Epidermal melanocyte (primary cell): Measurements from ENCODE around the gene GLDN.
A peak's percentile ranks its signal among the peaks of the same experiment; 100 is the strongest.

ENCODE experiments used
- DNase-seq: peaks from one replicate; pipeline ENCODE4 v3.0.0; 2011; ENCODE audit warnings: low spot score; ENCODE audit not compliant: insufficient read length

GLDN gene

GRCh38 chr15:51341366-51342226, at the start of gene GLDN:
GLDN (plus strand) TSS chr15:51341655; CDS start chr15:51341685, 30 bp downstream.
- no peak for DNase-seq

DNA sequence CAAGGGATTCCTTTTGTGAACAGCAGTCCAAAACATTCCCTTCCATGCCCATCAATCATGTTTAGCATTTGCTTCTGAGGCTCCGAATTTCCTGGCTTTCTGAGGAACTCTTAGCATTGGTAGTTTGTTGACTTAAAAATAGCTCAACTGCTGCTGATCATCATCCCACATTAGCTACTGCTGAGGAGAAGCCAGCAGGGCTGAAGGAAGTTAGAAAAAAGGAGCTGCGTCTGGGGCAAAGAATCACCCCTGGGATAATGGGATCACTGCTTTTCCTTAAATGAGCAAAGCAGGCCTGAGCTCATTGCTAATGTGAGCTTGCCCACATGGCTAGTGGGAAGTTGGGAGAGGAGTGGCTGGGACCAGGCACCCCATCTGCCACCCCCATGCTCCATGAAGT, 42.8 kb upstream of the GLDN start:
- DNase-seq = no peak

GRCh38 chr15:51299187-51300015, 42.1 kb upstream of the GLDN start:
- no peak for DNase-seq

DNA sequence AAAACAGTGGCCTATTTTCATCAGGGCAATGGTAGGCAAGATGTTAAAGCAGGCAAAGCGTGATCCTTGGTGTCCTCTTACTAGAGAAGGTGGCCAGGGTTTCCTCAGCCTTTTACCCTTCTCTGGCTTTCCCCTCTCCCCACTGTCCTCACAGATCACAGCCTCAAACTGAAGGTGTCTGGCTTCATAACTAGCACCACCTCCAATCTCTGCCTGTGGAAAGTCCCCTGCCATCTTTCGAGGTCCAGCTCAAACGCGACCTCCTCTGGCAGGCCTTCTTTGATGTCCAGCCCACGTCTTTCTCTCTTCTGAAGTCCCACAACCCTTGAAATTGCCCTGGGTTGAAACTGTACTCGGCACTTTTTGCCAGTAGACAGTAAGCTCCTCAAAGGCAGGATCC, 39.0 kb upstream of the GLDN start:
- DNase-seq = no peak

GRCh38 chr15:51303462-51303980, 37.9 kb upstream of the GLDN start:
- DNase-seq = no peak

DNA sequence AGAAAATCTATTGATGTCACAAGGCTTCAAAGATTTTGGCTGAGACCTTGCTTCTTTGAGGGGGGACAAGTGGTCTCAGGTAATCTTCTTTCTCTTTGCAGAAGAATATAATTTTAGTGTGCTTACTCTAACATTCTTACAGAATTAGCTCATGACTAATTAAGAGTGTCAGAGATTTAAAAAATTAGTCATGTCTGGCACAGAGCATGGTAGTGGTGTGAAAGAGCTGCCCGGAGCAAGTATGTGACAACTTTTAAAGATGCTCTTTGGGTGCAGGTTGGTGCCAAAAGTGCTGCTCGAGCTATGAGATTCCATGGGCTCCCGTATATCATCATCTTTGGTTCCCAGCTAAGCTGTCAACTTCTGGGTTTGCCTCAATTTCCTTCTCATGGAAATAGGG, 34.1 kb upstream of the GLDN start:
- no peak for DNase-seq

DNA sequence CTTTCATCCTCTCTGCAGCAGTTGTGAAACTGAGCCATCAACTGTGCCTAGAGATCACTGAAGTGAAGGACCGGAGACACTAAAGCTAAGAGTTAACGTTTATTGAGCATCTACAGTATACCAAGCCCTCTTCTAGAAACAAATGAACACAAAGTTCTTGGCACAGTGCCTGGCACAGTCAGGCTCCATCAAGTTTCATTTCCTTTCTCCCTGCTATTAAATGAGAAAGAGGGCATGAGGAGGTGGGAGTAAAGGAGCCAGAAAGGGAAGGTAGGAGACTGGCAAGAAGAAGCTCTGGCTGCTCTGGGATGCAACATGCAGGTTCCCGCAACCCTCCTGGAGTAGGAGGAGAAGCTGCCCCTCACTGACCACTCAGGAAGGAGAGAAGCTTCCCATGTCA, 33.6 kb upstream of the GLDN start:
- no peak for DNase-seq

DNA sequence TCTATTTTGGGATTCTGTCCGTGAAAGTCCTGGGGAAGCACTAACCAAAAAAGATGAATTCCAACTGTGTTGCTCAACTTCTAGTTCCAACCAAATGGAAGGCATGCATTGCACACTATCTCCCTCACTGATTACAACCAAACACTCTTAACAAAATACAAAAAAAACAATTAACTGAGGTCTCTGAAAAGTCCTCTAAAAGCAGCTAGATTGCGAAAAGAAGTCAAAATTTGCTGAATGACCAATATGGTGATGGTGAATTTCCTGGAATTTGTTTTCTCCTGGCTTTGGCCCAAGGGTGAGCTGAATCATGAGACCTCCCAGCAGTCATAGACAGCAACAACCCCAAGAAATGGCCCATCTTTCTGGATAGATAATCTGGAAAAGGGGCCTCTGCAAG, 31.4 kb upstream of the GLDN start:
- no peak for DNase-seq

DNA sequence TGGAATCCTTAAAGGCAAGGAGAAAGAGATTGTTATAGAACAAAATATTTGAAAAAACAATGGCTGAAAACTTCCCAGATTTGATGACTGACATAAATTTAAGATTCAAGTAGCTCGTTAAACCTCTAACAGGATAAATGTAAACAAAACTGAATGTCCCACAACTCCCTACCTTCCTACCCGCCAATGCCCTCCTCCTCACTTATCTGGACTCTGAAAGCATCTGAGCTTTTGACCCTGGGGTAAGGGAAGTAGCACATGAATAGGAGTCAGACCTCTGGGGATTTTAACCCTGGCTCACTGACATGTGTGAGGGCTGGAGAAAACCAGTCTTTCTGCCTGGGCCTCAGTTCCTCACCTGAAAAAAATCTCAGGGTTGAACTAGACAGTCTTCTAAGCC, 29.9 kb upstream of the GLDN start:
- no peak for DNase-seq

GRCh38 chr15:51312166-51313073, 29.0 kb upstream of the GLDN start:
- DNase-seq = no peak

- DNase-seq = no peak
These were observed 28.4 kb upstream of the GLDN start for GRCh38 chr15:51313074-51313393.

DNA sequence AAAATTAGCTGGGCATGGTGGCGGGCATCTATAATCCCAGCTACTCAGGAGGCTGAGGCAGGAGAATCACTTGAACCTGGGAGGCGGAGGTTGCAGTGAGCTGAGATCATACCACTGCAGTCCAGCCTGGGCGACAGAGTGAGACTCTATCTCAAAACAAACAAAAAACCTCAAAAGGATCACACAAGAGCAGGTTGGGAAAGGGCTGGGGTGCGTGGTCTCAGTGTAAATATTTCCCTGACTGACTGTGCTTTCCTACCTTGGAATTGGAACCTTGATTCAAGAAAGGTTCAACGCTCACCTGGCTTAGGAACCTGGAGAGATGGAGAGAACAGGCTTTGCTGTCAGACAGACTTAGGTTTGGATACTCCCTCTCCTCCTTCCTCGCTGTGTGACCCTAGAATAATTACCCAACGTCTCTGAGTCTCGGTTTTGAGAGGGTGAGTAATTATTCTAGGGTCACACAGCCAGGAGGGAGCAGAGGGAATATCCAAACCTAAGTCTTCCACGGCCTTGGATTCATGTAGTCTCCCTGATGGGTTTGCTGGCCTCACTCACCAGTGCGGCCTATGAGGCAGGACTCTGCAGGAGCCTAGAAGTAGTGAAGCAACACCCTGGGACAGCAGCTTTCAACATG, 27.7 kb upstream of the GLDN start:
- DNase-seq = no peak

DNA sequence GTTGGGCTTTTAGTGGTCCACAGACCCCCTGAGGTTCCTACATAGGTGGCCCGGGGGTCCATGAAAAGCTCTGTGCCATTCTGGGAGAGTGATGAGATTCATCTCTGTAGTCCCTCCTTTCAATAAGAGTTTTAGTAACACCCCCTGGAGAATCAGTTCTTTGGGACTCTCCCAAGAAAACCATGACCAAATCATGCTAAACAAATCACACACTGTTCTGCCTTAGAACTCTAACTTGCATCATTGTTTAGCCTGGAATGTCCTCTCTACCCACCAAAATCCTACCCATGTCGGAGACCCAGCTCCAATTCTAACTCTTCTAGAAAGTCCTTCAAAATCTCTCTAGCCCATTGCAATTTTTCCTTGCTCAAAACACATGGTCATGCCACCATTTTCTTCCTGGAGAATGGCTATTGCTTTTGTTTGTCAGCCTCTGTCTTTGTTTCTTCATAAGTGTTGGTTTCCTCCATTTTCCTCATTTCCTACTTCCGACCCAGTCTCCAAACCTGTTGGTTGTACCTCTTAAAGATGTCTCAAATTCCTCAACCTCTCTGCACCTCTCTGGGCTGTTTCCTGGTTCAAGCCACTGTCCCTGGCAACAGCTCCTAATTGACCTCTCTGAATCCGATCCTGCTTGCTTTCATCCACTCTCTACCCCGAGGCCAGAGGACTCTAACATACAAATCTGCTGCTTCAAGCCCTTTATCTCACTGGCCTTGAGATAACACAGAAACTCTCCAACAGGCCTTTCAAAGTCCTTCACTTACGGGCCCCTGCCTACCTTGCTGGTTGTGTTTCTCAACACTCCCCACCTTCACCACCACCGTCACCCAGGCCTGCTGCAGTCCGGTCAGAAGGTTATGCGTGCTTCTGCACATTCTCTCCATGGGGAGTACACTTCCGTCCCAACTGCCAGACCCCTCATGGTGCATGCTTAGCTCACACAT, 26.8 kb upstream of the GLDN start:
- DNase-seq = no peak

- DNase-seq = no peak
These were observed 25.7 kb upstream of the GLDN start for GRCh38 chr15:51315726-51316125.

DNA sequence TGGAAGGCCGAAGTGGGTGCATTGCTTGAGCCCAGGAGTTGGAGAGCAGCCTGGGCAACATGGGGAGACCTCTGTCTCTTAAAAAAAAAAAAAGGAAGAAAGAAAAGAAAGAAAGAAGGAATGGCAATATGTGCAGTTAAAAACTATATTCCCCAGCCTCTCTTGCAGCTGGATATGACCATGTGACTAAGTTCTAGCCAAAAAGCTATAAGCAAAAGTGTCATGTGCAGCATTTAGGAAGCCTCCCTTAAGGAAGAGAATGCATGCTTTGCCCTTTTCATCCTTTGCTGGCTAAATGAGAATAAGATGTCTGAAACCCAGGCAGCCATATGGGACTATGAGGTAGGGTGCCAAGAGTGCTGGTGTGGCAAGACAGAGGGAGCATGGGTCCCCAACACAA, 24.8 kb upstream of the GLDN start:
- DNase-seq = no peak

DNA sequence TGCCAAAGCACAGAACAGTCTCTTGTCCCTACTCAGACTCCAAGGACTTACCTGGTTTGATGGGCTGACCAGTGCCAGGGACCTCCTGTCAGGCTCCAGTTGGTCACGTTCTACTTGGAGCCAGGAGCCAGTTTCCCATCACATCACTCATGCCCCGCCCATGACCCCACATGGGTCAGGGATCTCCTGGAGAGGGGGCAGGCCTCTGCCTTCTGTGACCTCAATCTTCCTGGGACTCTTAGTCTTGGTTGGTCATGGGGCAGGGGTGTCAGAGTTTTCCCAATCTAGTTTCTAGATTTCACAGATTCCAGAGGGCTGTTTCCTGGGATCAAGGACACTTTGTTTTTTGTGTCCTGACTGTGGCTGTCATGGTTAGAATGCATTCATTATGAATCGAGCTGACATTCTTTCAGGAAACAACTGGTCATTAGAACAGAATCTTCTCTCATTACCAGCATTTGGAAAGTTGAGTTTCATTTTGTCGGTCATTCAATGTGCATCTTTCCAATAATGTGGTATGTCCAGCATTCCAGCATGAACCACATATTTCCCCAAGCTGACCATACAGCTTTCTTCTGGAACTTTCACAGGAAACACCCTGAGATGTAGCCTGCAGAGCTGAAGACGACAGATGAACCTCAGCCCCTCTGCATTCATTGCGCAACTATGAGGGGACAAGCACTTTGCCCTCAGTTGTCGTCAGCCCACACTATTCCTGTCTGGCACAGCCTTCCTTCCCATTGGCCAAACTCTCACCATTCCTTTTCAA, 22.9 kb upstream of the GLDN start:
- peak; percentile 38 for DNase-seq

DNA sequence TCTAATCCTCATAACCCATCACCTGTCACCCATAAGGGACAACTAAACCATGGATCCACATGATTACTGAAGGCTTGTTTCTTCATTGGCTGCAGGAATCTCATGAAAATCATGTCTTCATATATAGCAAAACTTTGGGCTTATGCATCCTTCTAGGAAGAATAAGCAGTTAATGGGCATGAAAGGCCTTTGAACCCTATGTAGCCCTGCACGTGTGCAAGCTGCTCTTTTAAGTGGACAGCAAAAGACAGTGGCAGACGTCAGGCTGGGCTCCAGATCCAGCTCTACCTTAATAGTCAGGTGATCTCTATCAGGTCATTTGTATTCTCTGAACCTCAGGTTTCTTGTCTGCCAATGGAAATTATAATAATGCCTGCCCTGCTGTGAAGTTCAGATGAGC, 21.9 kb upstream of the GLDN start:
- DNase-seq = no peak

- DNase-seq = no peak
These were observed 20.6 kb upstream of the GLDN start for GRCh38 chr15:51320843-51321242.

DNA sequence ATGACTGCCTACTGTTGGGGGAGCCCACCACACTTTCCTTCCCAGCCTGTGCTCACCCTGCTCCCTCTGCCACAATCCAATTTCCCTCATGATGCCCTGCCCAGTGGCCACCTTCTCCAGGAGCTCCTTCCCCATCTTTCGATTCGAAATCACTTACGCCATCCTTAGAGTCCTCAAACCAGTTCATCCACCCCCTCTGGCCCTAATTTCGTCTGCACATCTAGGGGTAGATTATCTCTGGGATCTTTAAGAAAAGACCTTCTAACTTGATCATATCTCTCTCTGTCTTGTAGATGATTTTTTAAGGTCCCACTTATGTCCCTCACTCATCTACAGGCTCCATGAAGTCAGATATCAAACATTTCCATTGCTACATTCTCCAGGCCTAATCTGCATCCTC, 20.1 kb upstream of the GLDN start:
- no peak for DNase-seq
